HG02970 (cell line): ENCODE data around the gene THADA.

ENCODE experiments used
- ATAC-seq: cut with Tn5 transposase; IDR thresholded peaks from one replicate; pipeline ENCODE4 v1.9.1; 2021; ENCODE audit warnings: mild to moderate bottlenecking, moderate library complexity, moderate number of reproducible peaks; ENCODE audit not compliant: unreplicated experiment, low FRiP score

Gene THADA

GRCh38 chr2:43340945-43341356 lies 254.9 kb downstream of the THADA start:
- ATAC-seq, result no peak

GRCh38 chr2:43340066-43340465 lies 255.8 kb downstream of the THADA start:
- ATAC-seq, result no peak

GRCh38 chr2:43333656-43334144 lies 262.1 kb downstream of the THADA start:
- no peak for ATAC-seq

GRCh38 chr2:43333101-43333655 lies 262.7 kb downstream of the THADA start:
- ATAC-seq, result no peak

GRCh38 chr2:43332653-43333052 lies 263.2 kb downstream of the THADA start:
- no peak for ATAC-seq

GRCh38 chr2:43331422-43331821 lies 264.4 kb downstream of the THADA start:
- ATAC-seq, result no peak

- ATAC-seq, result no peak
These were observed 266.2 kb downstream of the THADA start for GRCh38 chr2:43329637-43330036.

- no peak for ATAC-seq
These were observed 267.0 kb downstream of the THADA start for GRCh38 chr2:43328832-43329231.

GRCh38 chr2:43328133-43328532 lies 267.7 kb downstream of the THADA start:
- ATAC-seq, result no peak

GRCh38 chr2:43327119-43327518 lies 268.7 kb downstream of the THADA start:
- no peak for ATAC-seq

- no peak for ATAC-seq
These were observed 269.6 kb downstream of the THADA start for GRCh38 chr2:43326101-43326825.

GRCh38 chr2:43325107-43325811 lies 270.6 kb downstream of the THADA start:
- ATAC-seq, result no peak

GRCh38 chr2:43324259-43325106 lies 271.4 kb downstream of the THADA start:
- no peak for ATAC-seq

GRCh38 chr2:43323857-43324256 lies 272.0 kb downstream of the THADA start:
- no peak for ATAC-seq

- ATAC-seq, result no peak
These were observed 274.4 kb downstream of the THADA start for GRCh38 chr2:43321446-43321845.

- no peak for ATAC-seq
These were observed 276.3 kb downstream of the THADA start for GRCh38 chr2:43319541-43319940.

- no peak for ATAC-seq
These were observed 277.0 kb downstream of the THADA start for GRCh38 chr2:43318791-43319190.

GRCh38 chr2:43317680-43318079 lies 278.2 kb downstream of the THADA start:
- no peak for ATAC-seq

- ATAC-seq, result no peak
These were observed 278.6 kb downstream of the THADA start for GRCh38 chr2:43317194-43317593.

- ATAC-seq, result no peak
These were observed 280.4 kb downstream of the THADA start for GRCh38 chr2:43315482-43315881.
